T-helper 2 cell treated with Interferon-gamma antibody and Interleukin-4, amounts not matched to agents 100 ng/mL and 5 ng/mL, for 36 hours (primary cell): ENCODE results near the gene TMC3. TPM values are rescaled to one million over a fixed set of nuclear protein-coding genes. Genes with fewer than 3 reads are reported as not detected.
"Not testable (repeated sequence)": the region's sequence is repeated elsewhere in the genome, so short reads cannot be mapped to it uniquely, and the experiment has no call there.

Experiments
- intact Hi-C: fragments of 100-400 bp; cut with micrococcal nuclease; formaldehyde crosslinking; loops from one replicate; pipeline ENCODE4 v1.15.1; 2023
- total RNA-seq: library from RNA; stranded (reverse); gene quantifications from 2 replicates; pipeline ENCODE4 v1.2.3, GENCODE V29; 2022

Gene TMC3
- total RNA-seq, 1 donor from 2014 or later: not detected

GRCh38 chr15:81348691-81349090 is 25.3 kb downstream of the TMC3 start:
- intact Hi-C loops: not testable (repeated sequence)

- intact Hi-C loops: no loop called here
Observed at GRCh38 chr15:81347910-81348309, 26.1 kb downstream of the TMC3 start.

- intact Hi-C loops: no loop called here
Observed at GRCh38 chr15:81346611-81347010, 27.4 kb downstream of the TMC3 start.

GRCh38 chr15:81343371-81343770 is 30.6 kb downstream of the TMC3 start:
- intact Hi-C loops: no loop called here

- intact Hi-C loops: no loop called here
Observed at GRCh38 chr15:81341351-81341750, 32.7 kb downstream of the TMC3 start.

GRCh38 chr15:81339851-81340250 is 34.2 kb downstream of the TMC3 start:
- intact Hi-C loops: no loop called here

GRCh38 chr15:81339321-81339720 is 34.7 kb downstream of the TMC3 start:
- intact Hi-C loops: no loop called here

GRCh38 chr15:81338170-81339007 is 35.6 kb downstream of the TMC3 start:
- intact Hi-C loops: no loop called here

GRCh38 chr15:81337713-81338157 is 36.3 kb downstream of the TMC3 start:
- intact Hi-C loops: no loop called here

- intact Hi-C loops: no loop called here
Observed at GRCh38 chr15:81337241-81337640, 36.8 kb downstream of the TMC3 start.

- intact Hi-C loops: loop anchor here (1.0 kb wide), 1 partner anchor 61 kb away; no protein-coding TSS in a partner anchor
Observed at GRCh38 chr15:81336568-81336967, 37.4 kb downstream of the TMC3 start.

- intact Hi-C loops: loop anchor here (1.0 kb wide), 1 partner anchor 60 kb away; no protein-coding TSS in a partner anchor
Observed at GRCh38 chr15:81335631-81336030, 38.4 kb downstream of the TMC3 start.

- intact Hi-C loops: no loop called here
Observed at GRCh38 chr15:81334768-81335435, 39.1 kb downstream of the TMC3 start.

- intact Hi-C loops: no loop called here
Observed at GRCh38 chr15:81333363-81333762, 40.6 kb downstream of the TMC3 start.

- intact Hi-C loops: no loop called here
Observed at GRCh38 chr15:81332326-81332725, 41.7 kb downstream of the TMC3 start.

GRCh38 chr15:81331600-81331999 is 42.4 kb downstream of the TMC3 start:
- intact Hi-C loops: no loop called here

- intact Hi-C loops: not testable (repeated sequence)
Observed at GRCh38 chr15:81331141-81331540, 42.9 kb downstream of the TMC3 start.

GRCh38 chr15:81330366-81331090 is 43.5 kb downstream of the TMC3 start:
- intact Hi-C loops: no loop called here

- intact Hi-C loops: loop anchor here (10.0 kb wide), 1 partner anchor 715 kb away; the partner anchor contains the start of gene MEX3B
Observed at GRCh38 chr15:81329446-81329845, 44.6 kb downstream of the TMC3 start.

- intact Hi-C loops: loop anchor here (10.0 kb wide), 1 partner anchor 717 kb away; the partner anchor contains the start of gene MEX3B
Observed at GRCh38 chr15:81327516-81327915, 46.5 kb downstream of the TMC3 start.

GRCh38 chr15:81326466-81327212 is 47.4 kb downstream of the TMC3 start:
- intact Hi-C loops: loop anchor here (10.0 kb wide), 1 partner anchor 718 kb away; the partner anchor contains the start of gene MEX3B
